Hepatocyte (in vitro differentiated cells): ENCODE data around the gene EIF3D. TPM values are rescaled to one million over a fixed set of nuclear protein-coding genes. Genes with fewer than 3 reads are reported as not detected.
A peak's percentile ranks its signal among the peaks of the same experiment; 100 is the strongest.

Experiments used
- DNase-seq: peaks from one replicate; pipeline ENCODE4 v3.0.0-alpha.2; 2016; ENCODE audit warnings: low spot score
- H2AFZ ChIP-seq: fragments of 200-600 bp; sonication (generic); 2 replicates; pipeline ENCODE4 v1.6.0; 2016; ENCODE audit warnings: antibody characterized with exemption, mild to moderate bottlenecking
- H3K27ac ChIP-seq: fragments of 200-600 bp; sonication (generic); 2 replicates; pipeline ENCODE4 v1.5.1; 2016; ENCODE audit warnings: mild to moderate bottlenecking
- H3K27me3 ChIP-seq: fragments of 200-600 bp; sonication (generic); 2 replicates; pipeline ENCODE4 v1.6.1; 2016
- H3K36me3 ChIP-seq: fragments of 200-600 bp; sonication (generic); replicated peaks from 2 replicates; pipeline ENCODE4 v1.5.1; 2016; ENCODE audit warnings: low read depth; ENCODE audit not compliant: insufficient read depth
- H3K4me1 ChIP-seq: fragments of 200-600 bp; sonication (generic); 2 replicates; pipeline ENCODE4 v1.5.1; 2016; ENCODE audit warnings: mild to moderate bottlenecking, moderate library complexity; ENCODE audit not compliant: insufficient read depth
- H3K4me2 ChIP-seq: fragments of 200-600 bp; sonication (generic); 2 replicates; pipeline ENCODE4 v1.6.0; 2016
- H3K4me3 ChIP-seq: fragments of 200-600 bp; sonication (generic); 2 replicates; pipeline ENCODE4 v1.5.1; 2016; ENCODE audit warnings: mild to moderate bottlenecking
- H3K79me2 ChIP-seq: fragments of 200-600 bp; sonication (generic); 2 replicates; pipeline ENCODE4 v1.6.0; 2017; ENCODE audit warnings: mild to moderate bottlenecking
- H3K9me2 ChIP-seq: fragments of 200-600 bp; sonication (generic); replicated peaks from 2 replicates; pipeline ENCODE4 v1.6.0; 2017; ENCODE audit warnings: mild to moderate bottlenecking; ENCODE audit not compliant: insufficient read depth
- H3K9me3 ChIP-seq: fragments of 200-600 bp; sonication (generic); 2 replicates; pipeline ENCODE4 v1.5.1; 2016; ENCODE audit warnings: low read depth, mild to moderate bottlenecking
- H4K20me1 ChIP-seq: fragments of 200-600 bp; sonication (generic); 2 replicates; pipeline ENCODE4 v1.6.0; 2016; ENCODE audit warnings: mild to moderate bottlenecking; ENCODE audit not compliant: insufficient read depth, poor library complexity, severe bottlenecking
- EZH2 ChIP-seq: fragments of 200-600 bp; sonication (generic); IDR thresholded peaks from 2 replicates; pipeline ENCODE4 v1.6.1; 2016; ENCODE audit warnings: antibody characterized with exemption, mild to moderate bottlenecking, borderline replicate concordance
- EZH2phosphoT487 ChIP-seq: fragments of 200-600 bp; sonication (generic); IDR thresholded peaks from one replicate; pipeline ENCODE4 v1.6.1; 2018; ENCODE audit warnings: antibody characterized with exemption, mild to moderate bottlenecking, low read depth, moderate library complexity; ENCODE audit not compliant: unreplicated experiment, severe bottlenecking
- WGBS: methylation state at CpG from one replicate; pipeline ENCODE4 v1.1.6; 2016; ENCODE audit warnings: low lambda C conversion rate; ENCODE audit errors: missing lambda C conversion rate; 5-methylcytosine and 5-hydroxymethylcytosine counted together
- polyA plus RNA-seq: library from polyadenylated mRNA; unstranded; fragments of >200 nt; fragmentation: Nextera tagmentation; extraction: Ambion mirVana; gene quantifications from 2 replicates; pipeline ENCODE4 v1.2.1, GENCODE V29; 2016
- total RNA-seq: library from RNA; depleted of rRNA; stranded (reverse); fragments of >200 nt; gene quantifications from 2 replicates; pipeline ENCODE4 v1.2.3, GENCODE V29; 2014
- TF ChIP-seq, protein P1 (sequence below): fragments of 200-600 bp; sonication (generic); IDR thresholded peaks from 2 replicates; pipeline ENCODE4 v1.5.1; 2016; ENCODE audit warnings: antibody characterized with exemption, mild to moderate bottlenecking; ENCODE audit not compliant: poor library complexity

EIF3D gene
- total and polyA plus RNA-seq, 2 experiments from 2014 or later, result 70.4 to 171 TPM

DNA sequence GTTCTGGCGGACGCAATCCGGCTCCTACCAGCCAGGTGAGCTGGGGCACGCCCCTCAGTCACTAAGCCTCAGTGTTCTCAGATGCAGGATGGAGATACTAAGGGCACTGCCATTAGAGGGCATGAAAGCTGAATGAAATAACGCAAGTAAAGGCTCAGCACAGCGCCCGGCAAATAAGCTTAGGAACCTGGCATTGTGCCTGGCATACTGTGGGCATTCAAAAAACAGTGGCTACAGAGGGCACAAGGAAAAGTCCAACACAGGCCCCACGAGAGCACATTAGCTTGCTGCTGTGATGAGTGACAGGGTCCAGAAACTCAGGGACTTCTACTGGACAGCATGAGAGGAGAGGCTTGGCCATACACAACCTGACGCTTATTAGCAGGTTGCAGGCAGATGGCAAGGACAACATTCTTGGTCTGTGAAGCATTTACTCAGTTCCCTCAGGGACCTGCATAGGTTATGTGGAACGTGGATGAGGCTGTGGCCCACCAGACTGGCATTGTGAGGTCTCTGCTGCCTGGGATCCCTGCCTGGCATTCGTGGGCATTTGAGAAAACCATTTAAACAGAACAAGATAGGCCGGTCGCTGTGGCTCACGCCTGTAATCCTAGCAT is 59.8 kb downstream of the EIF3D start:
- Histone ChIP-seq H4K20me1 (no peaks in the 10 kb centered on the region), H2AFZ (no peak overlapping the region), H3K27me3 (no peaks in the 10 kb centered on the region), H3K4me2 (no peak overlapping the region), H3K4me1 (peaks cover 15% of the 10 kb centered on the region), H3K4me3 (no peak overlapping the region), H3K9me3 (no peaks in the 10 kb centered on the region), H3K27ac (peak overlapping the region; percentile 60), H3K36me3 (no peaks in the 10 kb centered on the region), H3K9me2 (no peaks in the 10 kb centered on the region), H3K79me2 (no peaks in the 10 kb centered on the region)
- no peak for DNase-seq
- TF ChIP-seq, protein P1, sequence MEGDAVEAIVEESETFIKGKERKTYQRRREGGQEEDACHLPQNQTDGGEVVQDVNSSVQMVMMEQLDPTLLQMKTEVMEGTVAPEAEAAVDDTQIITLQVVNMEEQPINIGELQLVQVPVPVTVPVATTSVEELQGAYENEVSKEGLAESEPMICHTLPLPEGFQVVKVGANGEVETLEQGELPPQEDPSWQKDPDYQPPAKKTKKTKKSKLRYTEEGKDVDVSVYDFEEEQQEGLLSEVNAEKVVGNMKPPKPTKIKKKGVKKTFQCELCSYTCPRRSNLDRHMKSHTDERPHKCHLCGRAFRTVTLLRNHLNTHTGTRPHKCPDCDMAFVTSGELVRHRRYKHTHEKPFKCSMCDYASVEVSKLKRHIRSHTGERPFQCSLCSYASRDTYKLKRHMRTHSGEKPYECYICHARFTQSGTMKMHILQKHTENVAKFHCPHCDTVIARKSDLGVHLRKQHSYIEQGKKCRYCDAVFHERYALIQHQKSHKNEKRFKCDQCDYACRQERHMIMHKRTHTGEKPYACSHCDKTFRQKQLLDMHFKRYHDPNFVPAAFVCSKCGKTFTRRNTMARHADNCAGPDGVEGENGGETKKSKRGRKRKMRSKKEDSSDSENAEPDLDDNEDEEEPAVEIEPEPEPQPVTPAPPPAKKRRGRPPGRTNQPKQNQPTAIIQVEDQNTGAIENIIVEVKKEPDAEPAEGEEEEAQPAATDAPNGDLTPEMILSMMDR, result no peak
- TF ChIP-seq EZH2phosphoT487 (no peak), EZH2 (no peak)
- 91% methylated on average over 14 of the region's 14 CpGs for WGBS

DNA sequence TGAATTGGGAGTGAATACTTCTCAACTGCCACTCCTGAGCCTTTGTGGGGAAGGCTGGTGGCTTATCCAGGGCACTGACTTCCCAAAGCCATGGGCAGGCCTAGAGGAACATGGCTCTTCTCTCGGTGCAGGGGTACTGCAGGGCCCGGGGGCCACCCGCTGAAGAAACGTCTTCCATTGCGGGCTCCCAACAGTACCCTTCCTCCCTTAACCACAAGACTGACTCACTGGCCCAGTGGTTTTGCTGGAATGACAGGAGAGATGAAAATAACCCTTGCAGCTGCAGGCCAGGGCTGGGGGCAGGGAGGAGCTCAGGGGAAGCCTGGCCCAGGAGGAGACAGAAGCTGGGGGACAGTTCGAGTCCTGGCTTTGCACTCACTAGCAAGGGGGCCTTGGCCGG is 61.0 kb downstream of the EIF3D start:
- peak overlapping the region; percentile 44 for H3K27ac ChIP-seq
- H3K4me1 ChIP-seq, result peaks cover 15% of the 10 kb centered on the region
- H3K9me3 ChIP-seq, result no peaks in the 10 kb centered on the region
- no peak overlapping the region for H2AFZ ChIP-seq
- no peaks in the 10 kb centered on the region for H3K27me3 ChIP-seq
- 69% methylated on average over 7 of the region's 7 CpGs for WGBS
- no peaks in the 10 kb centered on the region for H3K79me2 ChIP-seq
- no peak for TF ChIP-seq EZH2
- TF ChIP-seq EZH2phosphoT487, result no peak
- TF ChIP-seq, protein P1, result no peak
- peak; percentile 39 for DNase-seq
- no peaks in the 10 kb centered on the region for H3K36me3 ChIP-seq
- H4K20me1 ChIP-seq, result no peaks in the 10 kb centered on the region
- H3K4me3 ChIP-seq, result no peak overlapping the region
- H3K9me2 ChIP-seq, result no peaks in the 10 kb centered on the region
- H3K4me2 ChIP-seq, result no peak overlapping the region

- H3K27ac ChIP-seq, result peak overlapping the region; percentile 44
- TF ChIP-seq, protein P1, result no peak
- TF ChIP-seq EZH2phosphoT487 (no peak), EZH2 (no peak)
- H3K4me1 ChIP-seq, result peaks cover 15% of the 10 kb centered on the region
- H3K9me3 ChIP-seq, result no peaks in the 10 kb centered on the region
- no peak overlapping the region for H2AFZ ChIP-seq
- H4K20me1 ChIP-seq, result no peaks in the 10 kb centered on the region
- H3K9me2 ChIP-seq, result no peaks in the 10 kb centered on the region
- H3K4me2 ChIP-seq, result no peak overlapping the region
- no peaks in the 10 kb centered on the region for H3K27me3 ChIP-seq
- no peak overlapping the region for H3K4me3 ChIP-seq
- DNase-seq, result no peak
- H3K36me3 ChIP-seq, result no peaks in the 10 kb centered on the region
- H3K79me2 ChIP-seq, result no peaks in the 10 kb centered on the region
- 74% methylated on average over 14 of the region's 14 CpGs for WGBS
Measured at GRCh38 chr22:36467042-36467810, 61.7 kb downstream of the EIF3D start.
